ENCODE data around the gene ARHGAP9.

ARHGAP9 gene

GRCh38 chr12:57467212-57467874, 12.3 kb downstream of the ARHGAP9 start:
- no peak for TF ChIP-seq ZNF274 (IDR thresholded peaks at IDR 0.05; ENCODE audit: low read depth, low read length)

GRCh38 chr12:57465747-57466505, 13.7 kb downstream of the ARHGAP9 start:
- TF ChIP-seq ZNF274 (IDR thresholded peaks at IDR 0.05; ENCODE audit: low read depth, low read length), result no peak

More at GRCh38 chr12:57467212-57467874, 12.3 kb downstream of the ARHGAP9 start:
- H3K4me3 ChIP-seq (ENCODE audit: low read length), result no peak overlapping the region

GRCh38 chr12:57465030-57465746, 14.5 kb downstream of the ARHGAP9 start:
- no peak for TF ChIP-seq ZNF274 (IDR thresholded peaks at IDR 0.05; ENCODE audit: low read depth, low read length)
- H3K4me3 ChIP-seq (ENCODE audit: low read length), result no peak overlapping the region

More at GRCh38 chr12:57465747-57466505, 13.7 kb downstream of the ARHGAP9 start:
- H3K4me3 ChIP-seq (ENCODE audit: low read length), result no peak overlapping the region

GRCh38 chr12:57464569-57464968, 15.1 kb downstream of the ARHGAP9 start:
- no peak overlapping the region for H3K4me3 ChIP-seq (ENCODE audit: low read length)
- no peak for TF ChIP-seq ZNF274 (IDR thresholded peaks at IDR 0.05; ENCODE audit: low read depth, low read length)

GRCh38 chr12:57462912-57463253, 16.8 kb downstream of the ARHGAP9 start:
- no peak overlapping the region for H3K4me3 ChIP-seq (ENCODE audit: low read length)
- no peak for TF ChIP-seq ZNF274 (IDR thresholded peaks at IDR 0.05; ENCODE audit: low read depth, low read length)

GRCh38 chr12:57462251-57462911, 17.3 kb downstream of the ARHGAP9 start:
- no peak for TF ChIP-seq ZNF274 (IDR thresholded peaks at IDR 0.05; ENCODE audit: low read depth, low read length)
- H3K4me3 ChIP-seq (ENCODE audit: low read length), result peak overlapping the region; percentile 73

GRCh38 chr12:57461917-57462250, 17.8 kb downstream of the ARHGAP9 start:
- H3K4me3 ChIP-seq (ENCODE audit: low read length), result peak overlapping the region; percentile 73
- TF ChIP-seq ZNF274 (IDR thresholded peaks at IDR 0.05; ENCODE audit: low read depth, low read length), result no peak

GRCh38 chr12:57461276-57461916, 18.3 kb downstream of the ARHGAP9 start:
- TF ChIP-seq ZNF274 (IDR thresholded peaks at IDR 0.05; ENCODE audit: low read depth, low read length), result no peak
- H3K4me3 ChIP-seq (ENCODE audit: low read length), result peak overlapping the region; percentile 73

- peak overlapping the region; percentile 41; the same call in 1 of the 2 replicates for H3K4me3 ChIP-seq (ENCODE audit: low read length)
- TF ChIP-seq ZNF274 (IDR thresholded peaks at IDR 0.05; ENCODE audit: low read depth, low read length), result no peak
Measured at GRCh38 chr12:57460841-57461275, 18.8 kb downstream of the ARHGAP9 start.

- H3K4me3 ChIP-seq (ENCODE audit: low read length), result peak overlapping the region; percentile 2; the same call in 1 of the 2 replicates
- no peak for TF ChIP-seq ZNF274 (IDR thresholded peaks at IDR 0.05; ENCODE audit: low read depth, low read length)
Measured at GRCh38 chr12:57460468-57460784, 19.2 kb downstream of the ARHGAP9 start.

GRCh38 chr12:57459750-57460467, 19.8 kb downstream of the ARHGAP9 start, which contains the start of gene GLI1:
TSS of gene GLI1 (plus strand) at chr12:57459785. CDS start at chr12:57463692, 3,907 bp downstream.
- no peak for TF ChIP-seq ZNF274 (IDR thresholded peaks at IDR 0.05; ENCODE audit: low read depth, low read length)
- H3K4me3 ChIP-seq (ENCODE audit: low read length), result peak within 1 kb of the TSS; percentile 87

GRCh38 chr12:57459055-57459749, 20.5 kb downstream of the ARHGAP9 start:
- TF ChIP-seq ZNF274 (IDR thresholded peaks at IDR 0.05; ENCODE audit: low read depth, low read length), result no peak
- peak overlapping the region; percentile 87 for H3K4me3 ChIP-seq (ENCODE audit: low read length)

GRCh38 chr12:57458665-57459054, 21.0 kb downstream of the ARHGAP9 start:
- no peak for TF ChIP-seq ZNF274 (IDR thresholded peaks at IDR 0.05; ENCODE audit: low read depth, low read length)
- peak overlapping the region; percentile 87; the same call in 1 of the 2 replicates for H3K4me3 ChIP-seq (ENCODE audit: low read length)
